Measurements from ENCODE around the gene NBL1. TPM values are rescaled to one million over a fixed set of nuclear protein-coding genes. Genes with fewer than 3 reads are reported as not detected.

NBL1 gene
- total and polyA plus RNA-seq, 9 of the 15 experiments (the other 6 are each of a cell fraction or from before 2014, with no cell fraction given) = 0.10 to 3.7 (median 1.8) TPM; not detected in 1

DNA sequence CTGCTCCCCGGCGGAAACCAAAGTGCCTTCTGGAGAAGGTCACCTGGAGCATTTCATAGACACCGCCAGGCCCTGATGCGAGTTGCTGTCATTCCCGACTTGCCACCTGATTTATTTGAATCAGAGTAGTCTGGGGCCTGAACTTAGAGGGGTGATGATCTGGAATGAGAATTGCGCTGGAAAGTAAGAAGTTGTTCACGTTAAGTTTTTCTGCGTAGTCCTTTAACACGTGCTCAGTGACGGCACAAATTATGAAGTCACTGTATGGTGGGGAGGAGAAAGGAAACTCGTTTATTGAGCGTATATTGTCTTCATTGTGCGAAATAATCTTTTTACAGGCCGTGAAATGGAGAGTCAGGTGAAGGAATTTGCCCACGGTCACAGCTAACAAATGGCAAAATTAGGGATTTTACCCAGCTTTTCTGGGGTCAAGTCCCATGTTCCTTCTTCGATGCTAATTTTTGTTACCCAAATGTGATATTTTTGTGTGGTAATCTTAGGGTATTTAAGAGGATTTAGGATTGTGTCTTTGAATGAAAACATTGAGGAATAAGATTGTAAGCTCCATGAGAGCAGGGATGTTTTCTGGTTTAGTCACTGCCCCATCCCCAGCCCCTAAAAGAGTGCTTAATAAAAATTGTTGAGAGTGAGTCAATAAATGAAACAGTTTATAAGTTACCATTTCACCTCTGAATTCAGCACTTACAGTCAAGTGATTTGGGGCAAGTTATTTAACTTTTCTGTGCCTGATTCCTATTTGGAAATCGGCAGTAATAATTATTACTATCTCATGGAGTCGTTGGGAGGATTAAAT, 46.4 kb upstream of the NBL1 start (continued):
- TF ChIP-seq MAZ (CRISPR knock-in tag; conservative IDR thresholded peaks at IDR 0.05 in 1 of 2, IDR thresholded peaks at IDR 0.05 in 1 of 2) (no peak), NFE2 (IDR thresholded peaks at IDR 0.05; ENCODE audit: low read depth) (no peak), TEAD4 (IDR thresholded peaks at IDR 0.05; ENCODE audit: low read length) (no peak), TEAD4 (CRISPR knock-in tag; IDR thresholded peaks at IDR 0.05; ENCODE audit: borderline replicate concordance) (0 out of 2 replicates have a peak, but pooled peaks have one; percentile 10), PML (IDR thresholded peaks at IDR 0.05; ENCODE audit: low read length) (no peak), SREBF1 (IDR thresholded peaks at IDR 0.05; ENCODE audit: borderline replicate concordance, low read depth, low read length) (no peak), POLR2AphosphoS2 (IDR thresholded peaks at IDR 0.05; ENCODE audit: low read length) (no peak), JUN (IDR thresholded peaks at IDR 0.05; ENCODE audit: borderline replicate concordance, low read depth, low read length) (no peak), JUN (CRISPR knock-in tag; IDR thresholded peaks at IDR 0.05; ENCODE audit: borderline replicate concordance) (no peak), BDP1 (IDR thresholded peaks at IDR 0.05; ENCODE audit: insufficient read depth, insufficient read length) (no peak)
- TF ChIP-seq, protein P1, sequence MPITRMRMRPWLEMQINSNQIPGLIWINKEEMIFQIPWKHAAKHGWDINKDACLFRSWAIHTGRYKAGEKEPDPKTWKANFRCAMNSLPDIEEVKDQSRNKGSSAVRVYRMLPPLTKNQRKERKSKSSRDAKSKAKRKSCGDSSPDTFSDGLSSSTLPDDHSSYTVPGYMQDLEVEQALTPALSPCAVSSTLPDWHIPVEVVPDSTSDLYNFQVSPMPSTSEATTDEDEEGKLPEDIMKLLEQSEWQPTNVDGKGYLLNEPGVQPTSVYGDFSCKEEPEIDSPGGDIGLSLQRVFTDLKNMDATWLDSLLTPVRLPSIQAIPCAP (CRISPR knock-in tag; IDR thresholded peaks at IDR 0.05; ENCODE audit: borderline replicate concordance) = peak; percentile 74; the same call in 1 of the 2 replicates
- TF ChIP-seq, protein P2, sequence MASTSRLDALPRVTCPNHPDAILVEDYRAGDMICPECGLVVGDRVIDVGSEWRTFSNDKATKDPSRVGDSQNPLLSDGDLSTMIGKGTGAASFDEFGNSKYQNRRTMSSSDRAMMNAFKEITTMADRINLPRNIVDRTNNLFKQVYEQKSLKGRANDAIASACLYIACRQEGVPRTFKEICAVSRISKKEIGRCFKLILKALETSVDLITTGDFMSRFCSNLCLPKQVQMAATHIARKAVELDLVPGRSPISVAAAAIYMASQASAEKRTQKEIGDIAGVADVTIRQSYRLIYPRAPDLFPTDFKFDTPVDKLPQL (IDR thresholded peaks at IDR 0.05; ENCODE audit: extremely low read depth, insufficient read length) = no peak
- TF ChIP-seq, protein P3, sequence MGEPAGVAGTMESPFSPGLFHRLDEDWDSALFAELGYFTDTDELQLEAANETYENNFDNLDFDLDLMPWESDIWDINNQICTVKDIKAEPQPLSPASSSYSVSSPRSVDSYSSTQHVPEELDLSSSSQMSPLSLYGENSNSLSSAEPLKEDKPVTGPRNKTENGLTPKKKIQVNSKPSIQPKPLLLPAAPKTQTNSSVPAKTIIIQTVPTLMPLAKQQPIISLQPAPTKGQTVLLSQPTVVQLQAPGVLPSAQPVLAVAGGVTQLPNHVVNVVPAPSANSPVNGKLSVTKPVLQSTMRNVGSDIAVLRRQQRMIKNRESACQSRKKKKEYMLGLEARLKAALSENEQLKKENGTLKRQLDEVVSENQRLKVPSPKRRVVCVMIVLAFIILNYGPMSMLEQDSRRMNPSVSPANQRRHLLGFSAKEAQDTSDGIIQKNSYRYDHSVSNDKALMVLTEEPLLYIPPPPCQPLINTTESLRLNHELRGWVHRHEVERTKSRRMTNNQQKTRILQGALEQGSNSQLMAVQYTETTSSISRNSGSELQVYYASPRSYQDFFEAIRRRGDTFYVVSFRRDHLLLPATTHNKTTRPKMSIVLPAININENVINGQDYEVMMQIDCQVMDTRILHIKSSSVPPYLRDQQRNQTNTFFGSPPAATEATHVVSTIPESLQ (CRISPR knock-in tag; IDR thresholded peaks at IDR 0.05) = 0 out of 2 replicates have a peak, but pooled peaks have one; percentile 43
- TF ChIP-seq, protein P4, sequence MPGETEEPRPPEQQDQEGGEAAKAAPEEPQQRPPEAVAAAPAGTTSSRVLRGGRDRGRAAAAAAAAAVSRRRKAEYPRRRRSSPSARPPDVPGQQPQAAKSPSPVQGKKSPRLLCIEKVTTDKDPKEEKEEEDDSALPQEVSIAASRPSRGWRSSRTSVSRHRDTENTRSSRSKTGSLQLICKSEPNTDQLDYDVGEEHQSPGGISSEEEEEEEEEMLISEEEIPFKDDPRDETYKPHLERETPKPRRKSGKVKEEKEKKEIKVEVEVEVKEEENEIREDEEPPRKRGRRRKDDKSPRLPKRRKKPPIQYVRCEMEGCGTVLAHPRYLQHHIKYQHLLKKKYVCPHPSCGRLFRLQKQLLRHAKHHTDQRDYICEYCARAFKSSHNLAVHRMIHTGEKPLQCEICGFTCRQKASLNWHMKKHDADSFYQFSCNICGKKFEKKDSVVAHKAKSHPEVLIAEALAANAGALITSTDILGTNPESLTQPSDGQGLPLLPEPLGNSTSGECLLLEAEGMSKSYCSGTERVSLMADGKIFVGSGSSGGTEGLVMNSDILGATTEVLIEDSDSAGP (CRISPR knock-in tag; IDR thresholded peaks at IDR 0.05) = 0 out of 2 replicates have a peak, but pooled peaks have one; percentile 23
- TF ChIP-seq, protein P5, sequence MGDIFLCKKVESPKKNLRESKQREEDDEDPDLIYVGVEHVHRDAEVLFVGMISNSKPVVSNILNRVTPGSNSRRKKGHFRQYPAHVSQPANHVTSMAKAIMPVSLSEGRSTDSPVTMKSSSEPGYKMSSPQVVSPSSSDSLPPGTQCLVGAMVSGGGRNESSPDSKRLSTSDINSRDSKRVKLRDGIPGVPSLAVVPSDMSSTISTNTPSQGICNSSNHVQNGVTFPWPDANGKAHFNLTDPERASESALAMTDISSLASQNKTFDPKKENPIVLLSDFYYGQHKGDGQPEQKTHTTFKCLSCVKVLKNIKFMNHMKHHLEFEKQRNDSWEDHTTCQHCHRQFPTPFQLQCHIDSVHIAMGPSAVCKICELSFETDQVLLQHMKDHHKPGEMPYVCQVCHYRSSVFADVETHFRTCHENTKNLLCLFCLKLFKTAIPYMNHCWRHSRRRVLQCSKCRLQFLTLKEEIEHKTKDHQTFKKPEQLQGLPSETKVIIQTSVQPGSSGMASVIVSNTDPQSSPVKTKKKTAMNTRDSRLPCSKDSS (IDR thresholded peaks at IDR 0.05; ENCODE audit: low read depth, partially characterized antibody) = peak; percentile 38
